ENCODE measurements around the gene TPT1.

The TPT1 gene

GRCh38 chr13:45297456-45298205 lies 43.4 kb downstream of the TPT1 start:
- H3K27me3 Mint-ChIP-seq = no peaks in the 10 kb centered on the region
- ATAC-seq (replicated peaks) (peak; percentile 62 to 65), DNase-seq (no peak)
- H3K4me3 Mint-ChIP-seq = no peak overlapping the region
- peak overlapping the region; percentile 10 for H3K27ac Mint-ChIP-seq
- H3K4me1 Mint-ChIP-seq = peaks cover 21 to 33% of the 10 kb centered on the region in 2 donors
- no peaks in the 10 kb centered on the region for H3K9me3 Mint-ChIP-seq
- H3K36me3 Mint-ChIP-seq = peaks cover 9 to 15% of the 10 kb centered on the region in 2 donors

GRCh38 chr13:45296259-45296658 lies 44.7 kb downstream of the TPT1 start:
- H3K27ac Mint-ChIP-seq = peak overlapping the region; percentile 48
- H3K9me3 Mint-ChIP-seq = no peaks in the 10 kb centered on the region
- no peaks in the 10 kb centered on the region for H3K27me3 Mint-ChIP-seq
- H3K36me3 Mint-ChIP-seq = peaks cover 9 to 18% of the 10 kb centered on the region in 2 donors
- no peak overlapping the region for H3K4me3 Mint-ChIP-seq
- peaks cover 21 to 33% of the 10 kb centered on the region in 2 donors for H3K4me1 Mint-ChIP-seq
- peak; percentile 58 to 63 for ATAC-seq (replicated peaks)
- no peak for DNase-seq

- no peaks in the 10 kb centered on the region for H3K27me3 Mint-ChIP-seq
- no peaks in the 10 kb centered on the region for H3K9me3 Mint-ChIP-seq
- peaks cover 9 to 24% of the 10 kb centered on the region in 2 donors for H3K36me3 Mint-ChIP-seq
- H3K27ac Mint-ChIP-seq = no peak overlapping the region
- ATAC-seq (replicated peaks) = no peak
- no peak overlapping the region for H3K4me3 Mint-ChIP-seq
- H3K4me1 Mint-ChIP-seq = peaks cover 21 to 33% of the 10 kb centered on the region in 2 donors
- DNase-seq = no peak
These were observed 45.4 kb downstream of the TPT1 start for GRCh38 chr13:45295536-45295935.

DNA sequence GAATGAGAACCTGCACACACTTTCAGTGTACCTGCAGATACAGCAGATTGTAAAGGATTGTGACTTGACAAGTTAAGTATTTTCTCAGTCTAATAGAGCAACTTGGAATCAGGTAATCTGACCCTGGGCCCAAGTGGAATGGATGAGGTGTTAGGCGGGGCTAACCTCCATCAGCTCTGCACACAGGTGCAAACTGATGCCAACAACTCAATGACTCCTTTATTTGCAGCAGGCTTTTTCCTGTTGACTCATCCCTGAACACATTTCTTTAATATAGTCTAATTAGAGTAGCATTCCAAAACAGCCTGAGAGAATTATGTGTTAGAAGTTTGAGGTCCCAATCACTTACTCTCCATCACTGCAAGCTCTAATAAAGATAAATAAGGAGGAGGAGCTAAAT lies 48.8 kb downstream of the TPT1 start:
- DNase-seq = no peak
- no peak for ATAC-seq (replicated peaks)
- H3K27me3 Mint-ChIP-seq = no peaks in the 10 kb centered on the region
- no peaks in the 10 kb centered on the region for H3K9me3 Mint-ChIP-seq
- peaks cover 12 to 19% of the 10 kb centered on the region in 2 donors for H3K4me1 Mint-ChIP-seq
- no peak overlapping the region for H3K27ac Mint-ChIP-seq
- H3K4me3 Mint-ChIP-seq = no peak overlapping the region
- peaks cover 12 to 27% of the 10 kb centered on the region in 2 donors for H3K36me3 Mint-ChIP-seq

GRCh38 chr13:45289936-45290563 lies 50.9 kb downstream of the TPT1 start:
- Mint-ChIP-seq H3K27ac (no peak overlapping the region), H3K4me3 (no peak overlapping the region), H3K4me1 (peaks cover 0 to under 1% of the 10 kb centered on the region in 2 donors), H3K9me3 (no peaks in the 10 kb centered on the region), H3K27me3 (no peaks in the 10 kb centered on the region), H3K36me3 (peaks cover 19 to 32% of the 10 kb centered on the region in 2 donors)
- DNase-seq (no peak), ATAC-seq (replicated peaks) (no peak)

All from stimulated activated naive B cell treated with anti-CD40 and anti-IgM and Interleukin-4, amounts not matched to agents 10 μg/mL and 1 μg/mL and 100 μg/mL, for 72 hours (primary cell).